HG03196 (cell line): Measurements from ENCODE around the gene CDH4.

Source experiments
- ATAC-seq: cut with Tn5 transposase; IDR thresholded peaks from one replicate; pipeline ENCODE4 v1.9.1; 2021; ENCODE audit not compliant: unreplicated experiment

The CDH4 gene

DNA sequence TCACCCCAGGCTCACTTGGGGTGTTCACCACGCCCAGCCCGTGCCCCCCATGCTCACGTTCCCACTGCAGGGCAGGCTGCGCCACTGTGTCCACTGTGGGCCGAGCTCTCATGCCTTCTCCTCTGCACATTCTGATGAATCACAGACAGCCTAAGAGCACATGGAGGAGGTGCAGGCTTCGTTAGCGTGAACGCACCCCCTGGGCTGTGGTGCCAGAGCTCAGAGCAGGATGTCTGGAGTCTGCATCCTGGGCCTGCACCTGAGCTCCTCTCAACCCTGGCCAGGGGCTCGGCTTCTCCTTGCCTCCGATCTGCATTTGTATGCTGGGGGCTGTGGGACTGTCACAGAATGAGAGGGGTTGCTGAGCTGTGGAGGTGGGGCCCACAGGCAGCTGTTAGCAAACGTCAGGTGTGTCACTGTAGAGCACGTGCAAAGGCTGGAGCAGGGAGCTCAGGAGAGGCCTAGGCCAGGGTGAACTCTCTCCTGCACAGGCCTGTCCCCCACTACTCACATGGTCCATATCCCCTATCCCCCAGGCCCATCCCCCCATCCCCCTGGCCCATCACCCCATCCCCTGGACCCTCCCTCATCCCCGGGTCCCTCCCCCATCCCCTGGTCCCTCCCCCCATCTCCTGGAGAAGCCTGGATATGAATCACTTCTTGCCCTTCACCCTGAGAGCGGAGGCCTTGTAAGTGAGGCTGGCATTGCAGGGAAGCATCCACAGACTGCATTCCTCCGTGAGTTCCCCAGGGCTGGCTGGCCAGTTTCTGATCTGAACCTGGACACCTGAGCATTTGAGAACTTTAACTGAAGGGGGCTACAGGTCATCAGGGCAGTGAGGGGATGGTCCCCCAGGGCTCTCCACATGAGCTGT is 504.1 kb downstream of the CDH4 start:
- ATAC-seq, result no peak

GRCh38 chr20:61756966-61757677 is 505.1 kb downstream of the CDH4 start:
- no peak for ATAC-seq

DNA sequence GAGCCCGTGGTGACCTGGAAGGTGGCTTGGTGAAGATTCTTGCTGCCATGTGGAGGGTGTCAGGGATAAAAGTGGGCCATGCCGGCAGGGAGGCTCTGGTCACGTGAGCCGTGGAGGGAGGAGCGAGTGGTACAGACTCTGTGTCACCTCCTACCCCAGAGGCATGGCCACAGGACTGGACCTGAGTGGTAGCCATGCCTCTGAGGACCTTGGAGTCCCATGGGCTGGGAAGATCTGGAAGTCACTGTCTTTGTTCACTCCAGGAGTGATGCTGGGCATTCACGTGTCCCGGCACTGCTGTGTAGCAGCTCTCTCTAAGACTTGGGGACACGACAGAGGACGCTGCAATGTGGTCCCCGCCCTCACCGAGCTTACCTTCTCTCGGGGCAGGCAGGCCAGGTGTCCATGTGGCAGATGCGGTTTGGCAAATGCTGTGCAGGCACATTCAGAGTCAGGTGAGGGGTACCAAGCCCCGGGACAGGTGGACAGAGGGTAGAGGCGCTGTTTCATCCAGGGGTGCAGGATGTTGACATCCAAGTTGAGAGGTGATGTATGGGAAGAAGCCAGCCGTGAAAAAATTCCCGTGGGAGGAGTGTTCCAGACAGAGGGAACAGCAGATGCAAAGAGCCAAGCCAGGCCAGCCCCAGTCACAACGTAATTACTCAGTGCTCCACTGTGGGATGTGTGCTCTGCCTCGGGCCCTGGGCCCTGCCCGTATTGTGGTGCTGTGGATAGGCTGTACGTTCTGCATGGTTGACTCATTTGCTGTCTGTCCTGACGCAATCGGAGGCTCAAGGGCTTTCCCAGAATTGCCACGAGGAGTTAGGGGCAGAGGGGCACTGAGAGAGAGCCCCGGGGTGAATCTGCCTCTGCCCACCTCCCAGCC is 505.9 kb downstream of the CDH4 start:
- ATAC-seq, result no peak

- no peak for ATAC-seq
Observed at GRCh38 chr20:61758564-61759200, 506.6 kb downstream of the CDH4 start.

GRCh38 chr20:61759286-61760065 is 507.4 kb downstream of the CDH4 start:
- ATAC-seq, result no peak

DNA sequence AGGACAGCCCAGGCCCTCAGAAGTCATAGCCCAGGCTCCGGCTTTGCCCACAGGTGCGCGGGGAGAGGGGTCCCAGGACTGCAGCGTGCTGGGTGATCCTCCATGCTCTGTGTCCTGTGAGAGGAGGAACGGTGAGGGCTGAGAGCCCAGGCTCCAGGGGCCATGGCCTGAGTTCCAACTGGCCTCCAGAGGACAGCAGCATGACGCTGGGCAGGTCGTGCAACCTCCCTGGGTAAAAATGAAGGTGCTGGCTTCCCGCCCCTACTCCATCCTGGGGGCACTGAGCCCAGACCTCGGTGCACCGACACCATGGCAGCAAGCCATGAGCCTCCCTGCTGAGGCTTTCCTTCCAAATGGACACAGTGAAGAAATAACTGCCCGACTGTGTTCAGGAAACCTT is 508.3 kb downstream of the CDH4 start:
- no peak for ATAC-seq

- ATAC-seq, result no peak
Observed at GRCh38 chr20:61760731-61761130, 508.7 kb downstream of the CDH4 start.

DNA sequence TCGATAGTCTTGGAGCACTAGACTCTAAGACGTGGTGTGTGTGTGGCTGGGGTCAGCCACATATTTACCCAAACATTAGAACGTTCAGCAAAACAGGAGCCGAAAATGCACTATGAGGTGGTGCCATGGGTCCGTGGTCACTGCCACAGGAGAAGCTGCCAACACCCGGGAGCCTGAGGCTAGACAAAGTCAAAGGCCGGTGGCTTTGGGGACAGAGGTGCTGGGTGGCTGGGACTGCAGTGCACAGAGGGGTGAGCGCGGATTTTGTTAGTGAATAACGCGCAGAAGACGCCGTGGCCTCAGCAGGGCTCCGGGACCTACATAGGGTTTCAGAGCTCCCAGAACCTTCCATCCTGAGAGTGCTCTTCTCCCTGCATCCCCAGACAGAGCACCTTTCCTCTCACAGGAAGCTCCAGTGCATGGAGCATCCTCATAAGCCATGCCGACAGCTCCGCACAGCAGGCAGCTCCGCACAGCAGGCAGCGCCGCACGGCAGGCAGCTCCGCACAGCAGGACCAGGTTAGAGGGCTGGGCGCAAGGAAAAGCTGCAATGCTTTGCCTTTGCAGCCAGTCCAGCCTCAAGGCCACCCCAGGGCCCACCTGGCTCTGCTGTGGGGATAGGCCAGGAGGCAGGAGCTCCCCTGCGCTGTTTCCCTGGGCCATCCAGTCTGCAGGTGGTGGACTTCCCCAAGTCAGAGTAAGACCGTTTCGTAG is 509.5 kb downstream of the CDH4 start:
- no peak for ATAC-seq

GRCh38 chr20:61762167-61762710 is 510.2 kb downstream of the CDH4 start:
- ATAC-seq, result no peak

DNA sequence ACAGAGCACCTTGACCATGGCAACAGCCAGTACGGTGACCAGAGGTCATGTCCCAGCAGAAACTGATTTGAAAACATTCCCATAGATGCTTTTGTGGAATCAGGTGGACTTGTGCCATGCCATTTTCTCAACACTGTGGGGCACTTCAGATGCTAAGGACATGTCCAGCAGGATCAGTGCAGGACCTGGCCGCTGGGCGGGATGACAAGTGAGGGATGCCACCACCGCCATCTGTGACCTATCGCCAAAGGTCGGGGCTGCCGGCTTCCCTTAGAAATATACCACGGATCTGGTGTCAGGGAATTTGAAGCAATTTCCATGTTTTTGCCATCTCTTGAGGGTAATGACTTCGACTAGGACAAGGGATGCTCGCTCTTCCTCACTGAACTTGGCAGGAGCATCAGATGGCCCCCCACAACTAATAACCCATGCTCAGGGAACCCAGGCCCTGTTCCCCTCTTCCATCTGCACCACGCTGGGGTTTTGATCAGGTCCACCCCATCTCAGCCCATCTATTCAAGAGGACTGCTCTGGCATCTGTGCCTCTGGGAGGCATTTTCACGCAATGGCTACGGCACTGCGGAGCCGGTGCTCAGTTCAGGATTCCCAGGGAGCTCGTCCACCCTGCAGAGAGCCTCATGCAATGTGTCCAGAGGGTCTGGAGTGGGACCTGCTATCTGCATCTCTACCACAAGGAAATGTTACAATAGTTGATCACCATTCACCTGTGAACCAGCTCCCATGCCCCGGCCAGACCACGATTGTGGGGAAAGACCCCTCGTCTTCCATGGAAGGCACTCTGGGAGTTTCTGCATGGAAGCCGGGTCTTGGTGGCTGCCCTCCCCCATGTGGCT is 511.1 kb downstream of the CDH4 start:
- no peak for ATAC-seq

- no peak for ATAC-seq
Observed at GRCh38 chr20:61763740-61764400, 511.8 kb downstream of the CDH4 start.

- ATAC-seq, result no peak
Observed at GRCh38 chr20:61764471-61765025, 512.5 kb downstream of the CDH4 start.

DNA sequence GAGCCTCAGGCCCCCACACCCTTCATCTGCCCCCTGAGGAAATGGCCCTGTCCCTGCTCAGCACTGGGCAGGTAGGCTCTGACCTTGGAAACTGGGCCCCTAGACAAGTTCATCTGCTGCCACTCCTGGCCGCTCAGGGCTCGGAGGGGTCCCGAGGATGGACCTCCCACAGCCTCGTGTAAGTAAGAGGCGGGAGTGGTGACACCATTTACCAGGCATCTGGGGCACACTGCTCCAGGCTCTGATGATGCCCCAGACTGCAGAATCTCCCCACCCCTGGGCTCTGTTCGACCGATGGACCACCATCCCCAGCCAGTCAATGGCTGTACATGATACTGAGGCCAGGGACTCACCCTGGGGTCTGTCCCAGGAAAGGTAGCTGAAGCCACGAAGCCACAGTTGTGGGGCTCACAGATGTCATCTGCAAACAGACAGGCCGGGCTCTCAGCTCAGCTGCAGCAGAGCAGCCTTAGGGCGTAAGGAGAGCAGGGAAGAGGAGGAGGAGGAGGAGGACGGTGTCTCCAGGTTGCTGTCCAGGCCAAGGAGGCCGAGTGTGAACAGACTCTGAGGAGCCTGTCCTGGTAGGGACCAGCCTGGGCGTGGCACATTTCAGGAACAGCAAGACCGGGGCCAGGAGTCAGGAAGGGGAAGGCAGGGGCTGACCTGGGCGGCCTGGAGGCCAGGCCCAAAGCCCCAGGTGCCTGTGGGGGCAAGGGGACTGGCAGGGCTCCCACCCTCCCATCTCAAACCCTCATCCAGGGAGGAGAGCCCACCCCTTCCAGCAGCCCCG is 513.2 kb downstream of the CDH4 start:
- ATAC-seq, result no peak

DNA sequence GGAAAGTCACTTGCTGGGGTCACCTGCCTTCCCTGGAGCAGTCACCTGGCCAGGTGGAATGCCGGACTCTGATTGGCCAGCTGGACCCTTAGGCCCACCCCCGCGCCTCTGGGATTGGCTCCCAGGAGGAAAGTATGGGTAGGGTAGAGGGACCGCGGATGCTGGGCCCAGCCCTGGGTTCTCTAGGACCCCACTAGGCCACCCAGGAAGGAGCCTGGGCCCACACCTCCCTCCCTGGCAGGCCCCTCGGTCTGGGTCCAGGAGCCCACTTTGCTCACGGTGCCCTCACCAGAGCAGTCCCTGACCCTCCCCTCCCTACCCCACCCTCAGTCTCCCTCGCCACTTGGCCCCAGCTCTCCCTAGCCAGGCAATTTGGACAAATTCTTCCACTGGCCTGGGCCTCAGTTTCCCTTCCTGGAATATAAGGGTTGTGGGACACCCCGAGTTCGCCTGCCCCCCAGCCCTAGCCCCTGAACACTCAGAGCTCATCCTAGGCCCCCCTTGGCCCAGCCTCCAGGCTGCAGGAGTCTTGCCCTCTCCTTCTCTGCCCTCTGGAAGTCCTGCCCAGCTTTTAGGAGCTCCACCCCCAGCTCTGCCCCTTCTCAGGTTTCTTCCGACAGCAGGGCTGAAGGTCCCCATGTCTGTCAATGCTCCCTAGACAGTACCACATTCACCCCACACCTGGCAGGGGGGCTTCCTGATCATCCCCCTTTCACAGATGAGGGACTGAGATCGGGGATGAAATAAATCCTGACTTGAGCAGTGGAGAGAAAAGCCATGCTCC is 514.0 kb downstream of the CDH4 start:
- no peak for ATAC-seq

DNA sequence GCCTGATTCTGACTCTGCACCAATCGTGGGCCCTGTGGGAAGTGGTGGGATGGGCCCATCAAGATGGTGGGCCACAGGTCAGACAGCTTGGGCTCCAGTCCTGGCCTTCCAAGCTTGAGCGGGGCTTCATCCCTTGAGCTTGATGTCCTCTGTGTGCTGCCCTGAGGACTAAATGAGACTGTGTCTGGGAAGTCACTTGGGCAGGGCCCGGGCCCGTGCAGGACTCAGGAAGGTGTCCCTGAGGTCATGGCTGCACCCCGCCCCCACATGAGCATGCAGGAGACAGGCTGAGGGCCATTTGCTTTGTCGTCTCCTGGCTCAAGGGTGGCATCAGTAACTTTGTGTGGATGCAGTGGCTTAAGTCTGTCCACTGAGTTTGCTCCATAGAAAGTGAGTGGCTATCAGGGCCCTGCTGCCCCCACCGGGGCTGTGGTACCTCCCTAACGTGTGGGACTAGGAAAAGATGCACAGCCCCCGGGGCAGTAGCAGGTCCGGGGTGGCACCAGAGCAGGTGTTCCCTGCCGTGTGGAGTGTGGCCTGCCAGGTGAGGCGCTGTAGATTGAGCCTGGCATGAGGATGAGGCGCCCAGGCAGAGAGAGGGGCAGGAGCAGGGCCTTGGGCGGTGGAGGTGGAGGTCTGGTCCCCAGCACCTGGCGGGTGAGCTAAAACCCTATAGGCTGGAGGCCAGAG is 515.0 kb downstream of the CDH4 start:
- no peak for ATAC-seq
